BLaER1 treated with 17β-estradiol and CSF1 and Interleukin-3, amounts not matched to agents 10 nM and 100 nM (cell line): ENCODE data around the gene MAP2K6.

ENCODE experiments used
- H3K27ac ChIP-seq, 11 experiments: shearing (Covaris generic); formaldehyde crosslinking; 2 replicates each; pipeline ENCODE4 v1.8.1; 2022
- H3K27me3 ChIP-seq, 11 experiments: shearing (Covaris generic); formaldehyde crosslinking; 2 replicates each; pipeline ENCODE4 v1.8.1; 2022
- H3K36me3 ChIP-seq, 11 experiments: shearing (Covaris generic); formaldehyde crosslinking; 2 replicates each; pipeline ENCODE4 v1.8.1; 2022
- H3K4me1 ChIP-seq, 10 experiments: shearing (Covaris generic); formaldehyde crosslinking; 2 replicates each; pipeline ENCODE4 v1.8.1; 2022
- H3K4me2 ChIP-seq, 11 experiments: shearing (Covaris generic); formaldehyde crosslinking; 2 replicates each; pipeline ENCODE4 v1.8.1; 2022
- H3K4me3 ChIP-seq, 10 experiments: shearing (Covaris generic); formaldehyde crosslinking; 2 replicates each; pipeline ENCODE4 v1.8.1; 2022
- H3K9ac ChIP-seq, 11 experiments: shearing (Covaris generic); formaldehyde crosslinking; 2 replicates each; pipeline ENCODE4 v1.8.1; 2022
- H3K9me3 ChIP-seq, 11 experiments: shearing (Covaris generic); formaldehyde crosslinking; replicated peaks in 1 of 11; 2 replicates each; pipeline ENCODE4 v1.8.1; 2022
- H4K20me1 ChIP-seq, 11 experiments: shearing (Covaris generic); formaldehyde crosslinking; 2 replicates each; pipeline ENCODE4 v1.8.1; 2022
- Cebpa-rat ChIP-seq, 11 experiments: shearing (Covaris generic); IDR thresholded peaks; 2 replicates each; pipeline ENCODE4 v1.8.1; 2022

The MAP2K6 gene

GRCh38 chr17:69414408-69415274 is at the start of gene MAP2K6:
Gene MAP2K6 (plus strand): TSS chr17:69414697. CDS start chr17:69414985, 288 bp downstream.
- H3K36me3 ChIP-seq, result no peaks in the 10 kb centered on the region
- peak within 1 kb of the TSS; percentile 53 to 76 (median 72) for H3K9ac ChIP-seq
- H3K4me1 ChIP-seq, result peaks cover 24 to 40% (median 31%) of the 10 kb centered on the region in 10 experiments
- peak within 1 kb of the TSS in 10 of 11 experiments; percentile 44 to 74 (median 65); a peak in 18 of 22 replicates for H3K27ac ChIP-seq
- H3K27me3 ChIP-seq, result no peaks in the 10 kb centered on the region
- H3K4me3 ChIP-seq, result peak within 1 kb of the TSS; percentile 56 to 73 (median 63)
- peak in 1 of 11 experiments; percentile 44; a peak in 1 of 22 replicates for TF ChIP-seq Cebpa-rat (IDR thresholded peaks at IDR 0.05)
- H4K20me1 ChIP-seq, result no peaks in the 10 kb centered on the region
- peaks cover 0 to 13% (median 0%) of the 10 kb centered on the region in 11 experiments; a peak in 2 of 22 replicates for H3K9me3 ChIP-seq
- H3K4me2 ChIP-seq, result peak within 1 kb of the TSS; percentile 63 to 98 (median 88)

GRCh38 chr17:69367298-69367697 is 47.2 kb upstream of the MAP2K6 start:
- peaks cover 0 to 4% (median 0%) of the 10 kb centered on the region in 11 experiments; a peak in 1 of 22 replicates for H3K9me3 ChIP-seq

GRCh38 chr17:69373069-69373468 is 41.4 kb upstream of the MAP2K6 start:
- H4K20me1 ChIP-seq, result no peaks in the 10 kb centered on the region
- H3K9me3 ChIP-seq, result peaks cover 4 to 30% (median 14%) of the 10 kb centered on the region in 11 experiments; a peak in 10 of 22 replicates
- H3K4me3 ChIP-seq, result no peak overlapping the region
- H3K4me2 ChIP-seq, result 0 out of 22 replicates have a peak overlapping the region, but pooled peaks of 1 of the 11 experiments have one; percentile 11
- H3K9ac ChIP-seq, result no peak overlapping the region
- no peaks in the 10 kb centered on the region for H3K27me3 ChIP-seq
- H3K27ac ChIP-seq, result peak overlapping the region in 2 of 11 experiments; percentile 84 to 85; a peak in 3 of 22 replicates
- peaks cover 16 to 40% (median 24%) of the 10 kb centered on the region in 10 experiments for H3K4me1 ChIP-seq
- H3K36me3 ChIP-seq, result no peaks in the 10 kb centered on the region
- TF ChIP-seq Cebpa-rat (IDR thresholded peaks at IDR 0.05), result no peak

More at GRCh38 chr17:69367298-69367697, 47.2 kb upstream of the MAP2K6 start:
- Histone ChIP-seq H3K4me2 (peak overlapping the region in 6 of 11 experiments; percentile 6 to 20 (median 15); a peak in 5 of 22 replicates), H3K27me3 (no peaks in the 10 kb centered on the region), H3K4me1 (peaks cover 0 to 9% (median 5%) of the 10 kb centered on the region in 10 experiments; a peak in 8 of 20 replicates), H3K36me3 (no peaks in the 10 kb centered on the region), H3K9ac (no peak overlapping the region), H3K4me3 (no peak overlapping the region), H4K20me1 (no peaks in the 10 kb centered on the region), H3K27ac (no peak overlapping the region)
- TF ChIP-seq Cebpa-rat (IDR thresholded peaks at IDR 0.05), result no peak

GRCh38 chr17:69375229-69375628 is 39.3 kb upstream of the MAP2K6 start:
- no peaks in the 10 kb centered on the region for H4K20me1 ChIP-seq
- TF ChIP-seq Cebpa-rat (IDR thresholded peaks at IDR 0.05), result peak in 8 of 11 experiments; percentile 45 to 79 (median 63); a peak in 11 of 22 replicates
- peak overlapping the region in 4 of 11 experiments; percentile 56 to 62 (median 58); a peak in 5 of 22 replicates for H3K9ac ChIP-seq
- H3K4me3 ChIP-seq, result peak overlapping the region in 3 of 10 experiments; percentile 2 to 25 (median 14); a peak in 3 of 20 replicates
- no peaks in the 10 kb centered on the region for H3K36me3 ChIP-seq
- peak overlapping the region in 9 of 11 experiments; percentile 35 to 85 (median 67); a peak in 16 of 22 replicates for H3K27ac ChIP-seq
- peak overlapping the region; percentile 65 to 83 (median 72) for H3K4me2 ChIP-seq
- H3K4me1 ChIP-seq, result peaks cover 16 to 40% (median 24%) of the 10 kb centered on the region in 10 experiments
- H3K9me3 ChIP-seq, result peaks cover 4 to 39% (median 22%) of the 10 kb centered on the region in 11 experiments; a peak in 14 of 22 replicates
- H3K27me3 ChIP-seq, result no peaks in the 10 kb centered on the region

GRCh38 chr17:69388822-69389442 is 25.6 kb upstream of the MAP2K6 start:
- no peaks in the 10 kb centered on the region for H3K27me3 ChIP-seq
- H4K20me1 ChIP-seq, result no peaks in the 10 kb centered on the region
- H3K4me1 ChIP-seq, result peaks cover 0 to 27% (median 12%) of the 10 kb centered on the region in 10 experiments; a peak in 12 of 20 replicates
- H3K4me2 ChIP-seq, result no peak overlapping the region; a peak in 2 of 22 replicates
- H3K4me3 ChIP-seq, result no peak overlapping the region
- no peaks in the 10 kb centered on the region for H3K36me3 ChIP-seq
- no peak overlapping the region for H3K9ac ChIP-seq
- H3K27ac ChIP-seq, result no peak overlapping the region; a peak in 1 of 22 replicates
- no peak for TF ChIP-seq Cebpa-rat (IDR thresholded peaks at IDR 0.05)
- 0 out of 22 replicates have a peak, but pooled peaks cover 0 to 9% (median 0%) of the 10 kb centered on the region in 11 experiments for H3K9me3 ChIP-seq

GRCh38 chr17:69390795-69391501 is 23.5 kb upstream of the MAP2K6 start:
- H3K4me2 ChIP-seq, result no peak overlapping the region
- no peak overlapping the region for H3K4me3 ChIP-seq
- H4K20me1 ChIP-seq, result no peaks in the 10 kb centered on the region

GRCh38 chr17:69401251-69401650 is 13.2 kb upstream of the MAP2K6 start:
- no peak overlapping the region for H3K27ac ChIP-seq

More at GRCh38 chr17:69390795-69391501, 23.5 kb upstream of the MAP2K6 start:
- no peaks in the 10 kb centered on the region for H3K27me3 ChIP-seq
- no peak overlapping the region for H3K9ac ChIP-seq
- peaks cover 0 to 27% (median 12%) of the 10 kb centered on the region in 10 experiments; a peak in 12 of 20 replicates for H3K4me1 ChIP-seq
- no peak overlapping the region for H3K27ac ChIP-seq
- TF ChIP-seq Cebpa-rat (IDR thresholded peaks at IDR 0.05), result no peak
- no peaks in the 10 kb centered on the region for H3K9me3 ChIP-seq
- H3K36me3 ChIP-seq, result no peaks in the 10 kb centered on the region

GRCh38 chr17:69402052-69402451 is 12.4 kb upstream of the MAP2K6 start:
- no peak for TF ChIP-seq Cebpa-rat (IDR thresholded peaks at IDR 0.05)
- H3K4me2 ChIP-seq, result no peak overlapping the region

More at GRCh38 chr17:69401251-69401650, 13.2 kb upstream of the MAP2K6 start:
- H4K20me1 ChIP-seq, result no peaks in the 10 kb centered on the region
- H3K4me3 ChIP-seq, result no peak overlapping the region
- H3K36me3 ChIP-seq, result no peaks in the 10 kb centered on the region
- no peaks in the 10 kb centered on the region for H3K4me1 ChIP-seq
- no peak for TF ChIP-seq Cebpa-rat (IDR thresholded peaks at IDR 0.05)
- H3K9ac ChIP-seq, result no peak overlapping the region
- no peaks in the 10 kb centered on the region for H3K27me3 ChIP-seq
- H3K9me3 ChIP-seq, result peaks cover 0 to 22% (median 14%) of the 10 kb centered on the region in 11 experiments; a peak in 18 of 22 replicates
- no peak overlapping the region for H3K4me2 ChIP-seq

More at GRCh38 chr17:69402052-69402451, 12.4 kb upstream of the MAP2K6 start:
- no peaks in the 10 kb centered on the region for H3K27me3 ChIP-seq
- H3K36me3 ChIP-seq, result no peaks in the 10 kb centered on the region
- H3K4me3 ChIP-seq, result no peak overlapping the region
- H3K9me3 ChIP-seq, result peaks cover 0 to 22% (median 14%) of the 10 kb centered on the region in 11 experiments; a peak in 18 of 22 replicates
- H4K20me1 ChIP-seq, result no peaks in the 10 kb centered on the region
- H3K27ac ChIP-seq, result no peak overlapping the region
- no peaks in the 10 kb centered on the region for H3K4me1 ChIP-seq
- H3K9ac ChIP-seq, result no peak overlapping the region
